Measurements from ENCODE around the gene HOXB3.
A peak's percentile ranks its signal among the peaks of the same experiment; 100 is the strongest.

The HOXB3 gene

GRCh38 chr17:48625495-48626244, 35.6 kb upstream of the HOXB3 start:
- DNase-seq, result no peak

DNA sequence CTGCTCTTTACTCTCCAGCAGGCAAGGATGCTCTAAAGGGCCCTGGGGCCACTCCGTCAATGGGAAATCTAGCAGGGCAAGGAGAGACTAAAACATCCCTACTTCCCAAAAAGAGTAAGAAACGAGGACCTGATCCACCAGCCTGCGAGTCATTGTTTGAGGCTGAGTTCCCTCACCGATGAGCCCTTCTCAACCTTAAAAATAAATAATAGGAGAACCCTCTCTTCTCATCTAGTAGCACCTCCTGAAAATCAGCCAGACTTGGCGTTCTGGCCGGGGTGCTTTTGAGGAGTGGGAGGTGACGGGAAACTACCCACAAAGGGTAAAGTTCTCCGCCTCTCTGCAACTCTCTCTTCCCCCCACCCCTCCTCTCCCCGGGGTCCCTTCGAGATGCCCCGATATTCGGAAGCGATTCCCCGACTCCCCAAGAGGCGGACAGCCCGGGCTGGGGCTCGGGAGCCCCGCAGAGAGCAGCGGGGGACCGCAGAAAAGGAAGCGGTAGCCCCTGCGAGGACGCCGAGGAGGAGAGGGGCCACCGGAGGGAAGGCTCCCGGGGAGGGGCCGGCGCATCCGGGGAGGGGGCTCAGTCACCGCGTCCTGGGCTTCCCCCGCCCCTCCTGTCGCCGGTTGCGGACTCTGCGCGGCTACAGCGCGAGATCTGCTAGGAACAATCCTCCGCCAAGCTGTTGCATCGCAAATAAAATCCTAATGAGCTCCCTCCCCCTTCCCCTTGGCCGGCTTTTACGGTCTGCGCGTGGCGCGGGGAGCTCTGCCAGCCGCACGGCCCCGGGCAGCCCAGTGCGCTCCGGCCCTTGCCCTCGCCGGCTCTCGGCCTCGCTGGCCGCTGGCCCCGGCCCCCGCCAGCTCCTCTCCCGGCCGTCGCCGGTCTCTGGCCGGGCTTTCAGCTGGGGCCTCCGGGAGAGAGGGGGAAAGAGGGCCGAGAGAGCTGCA, 34.8 kb upstream of the HOXB3 start:
- DNase-seq, result no peak

- no peak for DNase-seq
These were observed 34.1 kb upstream of the HOXB3 start for GRCh38 chr17:48624118-48624517.

GRCh38 chr17:48623583-48623982, 33.5 kb upstream of the HOXB3 start:
- DNase-seq, result no peak

DNA sequence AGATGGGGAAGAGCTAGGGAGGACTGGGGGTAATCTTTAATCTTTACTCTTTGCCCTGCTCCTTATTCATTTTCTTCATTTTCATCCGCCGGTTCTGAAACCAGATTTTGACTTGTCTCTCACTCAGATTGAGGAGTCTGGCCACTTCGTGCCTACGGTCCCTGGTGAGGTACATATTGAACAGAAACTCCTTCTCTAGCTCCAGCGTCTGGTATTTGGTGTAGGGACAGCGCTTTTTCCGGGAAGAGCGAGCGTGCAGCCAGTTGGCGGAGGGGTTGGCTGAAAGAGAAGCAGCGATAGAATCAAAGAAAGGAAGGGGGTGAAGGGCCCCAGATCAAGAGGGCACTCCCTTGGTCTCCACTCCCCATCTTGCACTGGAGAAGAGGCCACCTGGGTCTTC, 32.8 kb upstream of the HOXB3 start:
- no peak for DNase-seq

GRCh38 chr17:48621410-48622392, 31.7 kb upstream of the HOXB3 start:
- no peak for DNase-seq

DNA sequence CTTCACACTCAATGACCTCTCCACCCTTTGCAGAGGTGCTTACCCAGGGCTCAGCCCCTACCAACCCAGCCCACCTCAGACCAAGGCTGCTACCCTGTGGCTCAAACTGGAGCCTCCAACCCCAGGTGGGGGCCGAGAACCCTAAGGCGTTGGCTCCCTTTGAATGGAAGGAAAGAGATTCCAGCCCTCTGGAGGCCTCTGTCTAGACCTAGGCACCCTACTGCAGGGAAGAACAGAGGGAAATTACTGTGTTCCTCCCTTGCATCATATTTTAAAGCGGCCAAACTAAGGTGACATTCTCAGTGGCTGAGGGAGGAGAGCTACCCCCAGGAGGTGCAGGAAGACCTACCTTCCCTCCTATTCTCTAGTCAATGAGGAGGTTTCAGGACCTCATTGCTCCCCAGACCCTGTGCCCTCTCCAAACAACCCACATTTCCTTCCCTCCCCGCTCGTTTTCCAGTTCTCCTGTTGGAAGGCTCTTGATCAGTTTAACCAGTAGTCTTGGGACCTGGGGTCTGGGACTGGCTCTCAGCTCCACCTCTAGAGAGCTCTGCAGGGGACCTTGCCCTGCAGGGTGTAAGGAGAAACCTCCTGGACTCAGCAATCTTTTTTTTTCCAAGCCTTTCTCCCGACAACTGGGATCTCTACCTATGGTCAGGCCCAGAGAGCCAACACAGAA, 30.6 kb upstream of the HOXB3 start:
- DNase-seq, result no peak

DNA sequence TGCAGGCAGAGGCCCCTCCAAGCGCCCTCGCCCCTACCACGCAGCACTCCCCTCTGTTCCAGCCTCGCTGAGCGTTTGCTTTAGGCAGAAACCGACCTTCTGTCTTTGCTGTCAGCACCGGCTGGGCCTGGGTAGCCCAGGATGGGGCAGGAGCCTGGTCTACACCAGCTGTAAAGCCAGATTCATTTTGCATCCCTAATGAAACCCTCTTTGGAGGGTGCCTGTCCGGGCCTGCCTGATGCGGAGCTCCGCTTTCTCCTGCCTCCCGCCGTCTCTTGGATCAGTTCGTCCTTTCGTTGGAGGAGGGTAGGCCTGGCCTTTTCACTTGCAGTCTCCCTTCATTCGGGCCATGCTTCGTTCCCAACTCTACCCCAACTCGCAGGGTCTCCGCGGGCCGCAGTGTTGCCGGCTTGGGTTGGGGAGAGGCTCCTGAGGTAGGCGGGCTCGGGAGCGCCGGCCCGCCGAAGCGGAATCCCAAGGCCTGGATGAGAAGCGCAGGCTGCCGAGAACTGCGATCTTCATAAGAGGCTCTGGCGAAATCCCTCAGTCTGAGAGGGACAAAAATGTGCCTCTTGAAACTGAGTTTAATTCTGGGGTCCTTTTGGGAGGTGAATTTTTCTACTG, 29.9 kb upstream of the HOXB3 start:
- DNase-seq, result no peak

- DNase-seq, result peak; percentile 65
These were observed 28.3 kb upstream of the HOXB3 start for GRCh38 chr17:48618256-48618896.

GRCh38 chr17:48617471-48618255, 27.6 kb upstream of the HOXB3 start:
- no peak for DNase-seq

DNA sequence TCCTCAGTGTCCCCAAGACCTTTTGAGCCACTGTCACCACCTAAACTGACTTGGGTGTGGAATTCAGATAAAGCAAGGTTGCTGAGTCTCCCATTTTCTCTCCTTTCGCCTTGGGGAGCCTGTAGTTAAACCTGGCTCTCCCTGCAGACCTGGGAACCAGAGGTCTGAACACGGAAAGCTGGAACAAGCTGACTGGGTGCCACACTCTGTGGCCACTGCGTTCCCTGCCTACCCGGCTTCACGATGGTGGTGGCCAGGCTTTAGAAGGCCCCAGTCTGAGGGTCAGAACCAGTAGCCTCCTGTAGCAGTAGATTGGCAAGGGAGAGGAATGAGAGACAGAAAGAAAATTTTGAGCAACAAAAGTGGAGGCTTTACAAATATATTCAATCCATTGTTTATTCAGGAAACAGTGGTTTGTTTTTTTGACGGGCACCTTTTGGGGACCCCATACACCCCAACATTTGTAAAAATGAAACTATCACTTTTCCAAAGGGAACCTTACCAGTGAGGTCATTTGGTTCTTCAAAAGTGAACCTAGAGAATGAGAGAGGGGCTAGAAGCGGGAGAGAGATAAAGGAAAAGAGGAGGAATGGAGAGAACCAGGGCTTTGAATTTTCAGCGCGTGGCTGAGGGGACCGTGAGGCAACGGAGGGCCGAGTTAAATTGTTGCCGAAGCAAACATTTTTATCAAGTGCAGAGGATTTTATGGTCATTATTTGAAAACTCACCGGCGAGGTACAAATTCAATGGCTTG, 26.9 kb upstream of the HOXB3 start:
- DNase-seq, result no peak

DNA sequence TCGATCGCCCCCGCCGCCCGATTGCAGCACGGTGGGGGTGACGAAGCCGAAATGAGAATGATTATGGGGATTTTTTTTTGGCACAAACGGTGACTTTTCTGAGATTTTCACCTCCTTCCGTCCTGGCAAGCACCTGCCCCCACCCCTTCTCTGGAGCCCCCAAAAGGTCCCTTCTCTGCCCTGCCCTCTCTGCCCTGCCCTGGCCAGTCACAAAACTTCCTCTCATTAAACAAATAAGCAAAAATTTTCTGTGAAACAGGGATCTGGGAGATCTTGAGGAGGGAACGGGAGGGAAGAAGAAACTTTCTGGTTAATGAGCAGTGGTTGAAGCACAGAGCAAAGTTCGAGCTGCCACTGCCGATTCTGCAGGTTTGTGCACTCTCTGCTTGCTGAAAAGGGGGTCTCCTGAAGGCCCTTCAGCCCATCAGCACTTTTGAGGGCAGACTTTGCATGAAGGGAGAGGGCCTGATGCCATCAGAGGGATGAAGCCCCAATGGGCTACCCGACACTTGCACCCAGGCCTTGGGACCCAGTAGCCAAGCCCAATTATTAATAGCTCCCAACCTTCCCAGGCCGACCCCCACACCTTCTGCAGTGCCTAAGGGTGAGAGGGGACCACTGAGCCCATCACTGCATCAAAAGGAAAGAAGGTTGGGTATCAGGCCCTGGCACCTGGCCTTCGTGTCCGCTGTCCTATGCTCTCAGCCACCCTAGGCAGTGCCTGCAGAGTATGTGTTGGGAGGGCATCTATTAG, 26.1 kb upstream of the HOXB3 start:
- DNase-seq, result no peak

- no peak for DNase-seq
These were observed 25.3 kb upstream of the HOXB3 start, which contains the start of gene HOXB8 for GRCh38 chr17:48615047-48615962. TSS of gene HOXB8 (minus strand) at chr17:48615292. CDS start at chr17:48614704, 588 bp downstream.

- DNase-seq, result no peak
These were observed 24.0 kb upstream of the HOXB3 start for GRCh38 chr17:48613862-48614694.

- DNase-seq, result no peak
These were observed 23.0 kb upstream of the HOXB3 start for GRCh38 chr17:48612854-48613691.

DNA sequence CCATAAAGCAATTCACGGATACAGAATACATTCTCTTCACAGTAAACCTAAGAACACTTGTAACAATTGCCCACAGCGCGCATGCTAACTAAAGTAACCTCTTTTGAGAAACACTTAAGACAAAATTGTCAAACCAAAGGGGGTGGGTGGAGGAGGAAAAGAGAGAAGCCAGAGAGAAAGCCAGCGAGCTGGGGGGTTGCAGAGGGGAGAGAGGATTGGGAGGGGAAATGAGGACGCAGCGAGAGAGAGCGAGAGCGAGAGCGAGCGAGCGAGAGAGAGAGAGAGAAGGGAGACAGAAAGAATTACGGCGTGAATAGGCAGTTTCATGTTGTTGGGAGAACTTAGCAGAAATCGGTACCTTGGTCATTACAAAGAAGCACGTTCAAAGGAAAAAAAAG, 22.4 kb upstream of the HOXB3 start:
- peak; percentile 68 for DNase-seq
